Neutrophil (primary cell): ENCODE data around the gene SLC2A6.

Source experiments
- H3K27ac ChIP-seq: fragments of 200-600 bp; sonication (generic); 2 replicates; pipeline ENCODE4 v1.5.1; 2016; ENCODE audit warnings: mild to moderate bottlenecking, moderate library complexity
- H3K27me3 ChIP-seq: fragments of 200-600 bp; sonication (generic); 2 replicates; pipeline ENCODE4 v1.6.0; 2016; ENCODE audit warnings: mild to moderate bottlenecking
- H3K36me3 ChIP-seq: fragments of 200-600 bp; sonication (generic); 2 replicates; pipeline ENCODE4 v1.5.1; 2017
- H3K4me1 ChIP-seq, 2 experiments: fragments of 200-600 bp in 1 of 2; sonication (generic) in 1 of 2; 1 replicate in 1 of 2; 2 replicates in 1 of 2; pipeline versions ENCODE4 v1.5.1 to v1.6.1; 2013 to 2016; ENCODE audit warnings: low read depth in 1 of 2, low read length in 1 of 2, mild to moderate bottlenecking in 1 of 2, moderate library complexity in 1 of 2; ENCODE audit not compliant: control insufficient read depth in 1 of 2, insufficient read depth in 1 of 2
- H3K4me3 ChIP-seq, 2 experiments: fragments of 200-600 bp in 1 of 2; sonication (generic) in 1 of 2; 1 replicate in 1 of 2; 2 replicates in 1 of 2; pipeline ENCODE4 v1.5.1; 2013 to 2016; ENCODE audit warnings: low read depth in 1 of 2, low read length in 1 of 2, mild to moderate bottlenecking in 1 of 2, moderate library complexity in 1 of 2
- H3K9me3 ChIP-seq: fragments of 200-600 bp; sonication (generic); 2 replicates; pipeline ENCODE4 v1.5.1; 2016
- CTCF ChIP-seq: fragments of 200-600 bp; sonication (generic); IDR thresholded peaks from 2 replicates; pipeline ENCODE4 v1.5.1; 2016; ENCODE audit warnings: antibody characterized with exemption

SLC2A6 gene

DNA sequence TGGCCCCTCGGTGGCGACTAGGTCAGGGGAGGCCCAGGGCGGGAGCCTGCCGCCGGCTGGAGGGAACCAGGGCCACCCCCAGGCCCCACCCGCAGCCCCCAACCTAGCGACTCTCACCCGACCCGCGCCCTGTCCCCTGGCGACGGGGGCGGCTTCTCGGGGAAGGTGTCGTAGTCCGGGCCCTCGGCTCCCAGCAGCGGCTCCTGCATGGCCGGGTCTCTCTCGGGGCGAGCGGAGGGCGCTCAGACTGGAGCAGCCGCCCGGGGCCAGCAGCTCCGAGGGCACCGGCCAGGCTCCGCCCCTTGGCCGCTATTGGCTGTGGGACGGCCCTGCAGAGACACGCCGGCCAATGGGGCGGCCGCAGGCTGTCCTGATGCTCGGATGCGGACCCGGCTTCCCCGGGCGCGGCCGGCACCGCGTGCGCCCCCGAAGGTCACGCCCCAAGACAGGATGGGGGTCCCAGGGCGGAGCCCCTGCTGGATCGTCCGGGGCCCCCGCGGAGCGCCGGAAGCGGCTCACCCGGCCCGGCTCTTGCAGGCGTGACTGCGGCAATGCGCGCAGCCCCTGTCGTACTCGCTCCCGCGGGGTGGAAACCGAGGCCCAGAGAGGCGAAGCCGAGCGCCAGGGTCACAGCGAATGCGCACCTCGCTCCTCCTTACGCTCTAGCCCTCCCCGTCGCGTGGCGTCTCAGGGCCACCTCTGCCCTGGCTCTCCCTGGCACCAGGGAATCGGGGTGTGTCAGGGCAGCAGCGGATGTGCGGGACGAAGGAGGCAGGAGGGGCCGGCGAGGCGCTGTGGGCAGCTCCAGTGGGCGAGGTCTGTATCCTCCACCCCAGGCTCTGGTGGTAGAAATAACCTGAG lies at the start of gene SLC2A6:
TSS of gene SLC2A6 (minus strand) at position 249 of the 861 bp plus-strand sequence. CDS start at position 209, 40 bp downstream.
- H3K27ac ChIP-seq, result no peak within 1 kb of the TSS
- no peaks in the 10 kb centered on the region for H3K36me3 ChIP-seq
- peak; percentile 12 for TF ChIP-seq CTCF
- peaks cover 11 to 14% of the 10 kb centered on the region in 2 experiments for H3K4me1 ChIP-seq
- H3K27me3 ChIP-seq, result peaks cover 85% of the 10 kb centered on the region
- no peaks in the 10 kb centered on the region for H3K9me3 ChIP-seq
- H3K4me3 ChIP-seq, result peak within 1 kb of the TSS; percentile 39 to 56

GRCh38 chr9:133528001-133528875 lies 49.3 kb upstream of the SLC2A6 start:
- no peak overlapping the region for H3K27ac ChIP-seq
- no peak for TF ChIP-seq CTCF
- H3K4me3 ChIP-seq, result no peak overlapping the region
- H3K4me1 ChIP-seq, result no peaks in the 10 kb centered on the region
- H3K36me3 ChIP-seq, result no peaks in the 10 kb centered on the region
- H3K27me3 ChIP-seq, result peaks cover 32% of the 10 kb centered on the region
- no peaks in the 10 kb centered on the region for H3K9me3 ChIP-seq

GRCh38 chr9:133527444-133527920 lies 48.6 kb upstream of the SLC2A6 start:
- no peak overlapping the region for H3K27ac ChIP-seq

DNA sequence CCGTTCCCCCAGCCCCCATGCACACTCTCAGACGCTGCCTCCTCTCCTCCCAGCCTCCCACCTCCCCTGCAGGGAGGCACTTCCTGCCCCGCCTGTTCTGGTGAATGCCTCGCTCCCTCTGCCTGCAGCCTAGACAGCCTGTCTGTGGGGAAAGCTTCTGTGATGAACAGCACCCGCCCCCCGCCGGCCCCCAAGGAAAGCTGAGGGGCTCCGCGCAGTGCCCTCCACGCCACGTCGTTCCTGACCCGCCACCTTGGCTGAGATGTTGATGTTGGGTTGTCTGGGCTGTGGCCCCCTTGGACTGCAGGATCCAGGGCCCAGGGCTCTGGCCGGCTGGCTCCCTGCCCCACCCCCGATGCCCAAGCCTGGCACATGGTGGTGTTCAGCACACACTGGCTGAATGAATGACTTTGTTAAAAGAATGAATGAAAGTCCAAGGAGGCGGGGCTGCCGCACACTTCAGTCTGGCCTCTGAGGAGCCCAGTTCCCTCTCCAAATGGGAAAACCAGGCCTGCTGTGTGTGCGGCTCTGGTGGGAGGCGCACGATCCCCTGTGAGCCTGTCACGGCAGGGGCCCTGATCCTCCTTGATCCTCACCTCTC lies 47.9 kb upstream of the SLC2A6 start:
- no peak overlapping the region for H3K27ac ChIP-seq
- H3K36me3 ChIP-seq, result no peaks in the 10 kb centered on the region
- no peak overlapping the region for H3K4me3 ChIP-seq
- H3K4me1 ChIP-seq, result no peaks in the 10 kb centered on the region
- peaks cover 20% of the 10 kb centered on the region for H3K27me3 ChIP-seq
- no peak for TF ChIP-seq CTCF
- no peaks in the 10 kb centered on the region for H3K9me3 ChIP-seq

More at GRCh38 chr9:133527444-133527920, 48.6 kb upstream of the SLC2A6 start:
- H3K4me1 ChIP-seq, result no peaks in the 10 kb centered on the region
- H3K36me3 ChIP-seq, result no peaks in the 10 kb centered on the region
- no peaks in the 10 kb centered on the region for H3K9me3 ChIP-seq
- TF ChIP-seq CTCF, result no peak
- H3K27me3 ChIP-seq, result peaks cover 25% of the 10 kb centered on the region
- no peak overlapping the region for H3K4me3 ChIP-seq

DNA sequence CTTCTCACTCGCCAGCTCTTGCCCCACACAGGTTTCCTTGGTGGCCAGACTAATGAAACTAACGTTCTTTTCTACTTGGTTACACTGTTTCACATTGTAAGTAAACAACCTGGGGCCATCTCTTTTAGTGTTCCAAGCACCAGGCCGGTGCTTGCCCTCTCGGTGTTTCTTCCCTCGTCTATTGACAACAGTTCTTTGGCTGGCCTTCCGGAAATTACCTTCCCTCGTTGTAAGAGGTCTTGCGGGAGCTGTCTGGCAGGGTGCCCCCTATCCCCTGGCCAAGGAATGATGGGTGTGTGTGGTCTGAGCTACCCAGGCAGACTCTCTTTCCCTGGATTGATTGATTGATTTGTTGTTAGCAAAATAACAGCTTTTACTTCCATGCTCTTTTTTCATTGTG lies 46.8 kb upstream of the SLC2A6 start:
- no peak for TF ChIP-seq CTCF
- H3K36me3 ChIP-seq, result no peaks in the 10 kb centered on the region
- peaks cover 20% of the 10 kb centered on the region for H3K27me3 ChIP-seq
- no peaks in the 10 kb centered on the region for H3K9me3 ChIP-seq
- no peaks in the 10 kb centered on the region for H3K4me1 ChIP-seq
- H3K27ac ChIP-seq, result no peak overlapping the region
- no peak overlapping the region for H3K4me3 ChIP-seq
